Vagina (tissue), 2 donors: Measurements from ENCODE around the gene GAS7. TPM values are rescaled to one million over a fixed set of nuclear protein-coding genes. Genes with fewer than 3 reads are reported as not detected.

Source experiments
- DNase-seq, 2 donors: peaks; one replicate each; pipeline ENCODE4 v3.0.0-alpha.2; 2017; ENCODE audit errors: extremely low spot score in 2 of 2
- H3K27ac ChIP-seq: fragments of 200-600 bp; sonication (generic); one replicate; pipeline ENCODE4 v1.5.1; 2019
- H3K27me3 ChIP-seq: fragments of 200-600 bp; sonication (generic); one replicate; pipeline ENCODE4 v1.5.1; 2019
- H3K36me3 ChIP-seq, 2 donors: fragments of 200-600 bp; sonication (generic); one replicate each; pipeline ENCODE4 v1.5.1; 2017 to 2019
- H3K4me1 ChIP-seq: fragments of 200-600 bp; sonication (generic); one replicate; pipeline ENCODE4 v1.5.1; 2019
- H3K4me3 ChIP-seq, 2 donors: fragments of 200-600 bp; sonication (generic); 1 replicate in 1 of 2; 2 replicates in 1 of 2; pipeline ENCODE4 v1.5.1; 2016 to 2019
- H3K9me3 ChIP-seq: fragments of 200-600 bp; sonication (generic); one replicate; pipeline ENCODE4 v1.5.1; 2019
- CTCF ChIP-seq, 3 experiments: fragments of 450-650 bp in 2 of 3; fragments of 200-600 bp in 1 of 3; sonication (generic) in 1 of 3; IDR thresholded peaks; one replicate each; pipeline ENCODE4 v1.5.1; 2017 to 2019; ENCODE audit warnings: antibody characterized with exemption in 3 of 3, mild to moderate bottlenecking in 2 of 3, moderate library complexity in 2 of 3
- POLR2A ChIP-seq, 2 donors: fragments of 450-650 bp; IDR thresholded peaks; one replicate each; pipeline ENCODE4 v1.6.1; 2017; ENCODE audit warnings: antibody characterized with exemption in 2 of 2, mild to moderate bottlenecking in 2 of 2, moderate library complexity in 2 of 2
- POLR2AphosphoS5 ChIP-seq, 2 donors: sonication (generic); formaldehyde crosslinking; IDR thresholded peaks; one replicate each; pipeline ENCODE4 v1.9.0; 2017; ENCODE audit warnings: antibody characterized with exemption in 2 of 2, mild to moderate bottlenecking in 2 of 2, low read depth in 1 of 2; ENCODE audit not compliant: insufficient read depth in 1 of 2
- intact Hi-C: fragments of 100-400 bp; cut with DNase I; formaldehyde crosslinking; loops from one replicate; pipeline ENCODE4 v1.15.1; 2023
- total RNA-seq: library from RNA; depleted of rRNA; stranded (reverse); fragments of >200 nt; gene quantifications from one replicate; pipeline ENCODE4 v1.2.3, GENCODE V29; 2016

The GAS7 gene
- total RNA-seq, 1 donor from 2014 or later, result 47.1 TPM

- Histone ChIP-seq H3K36me3 (no peaks in the 10 kb centered on the region), H3K9me3 (peaks cover 3% of the 10 kb centered on the region), H3K27ac (no peak overlapping the region), H3K4me3 (no peak overlapping the region), H3K4me1 (no peaks in the 10 kb centered on the region), H3K27me3 (no peaks in the 10 kb centered on the region)
- DNase-seq, result no peak
- intact Hi-C loops, result no loop called here
- TF ChIP-seq CTCF (IDR thresholded peaks at IDR 0.05), result no peak
- no peak for TF ChIP-seq POLR2AphosphoS5 (IDR thresholded peaks at IDR 0.05; ENCODE audit: insufficient read depth in 1 of 2, low read depth in 1 of 2)
- TF ChIP-seq POLR2A (IDR thresholded peaks at IDR 0.05), result no peak
Measured at GRCh38 chr17:9883451-9883850, 315.0 kb downstream of the GAS7 start.

DNA sequence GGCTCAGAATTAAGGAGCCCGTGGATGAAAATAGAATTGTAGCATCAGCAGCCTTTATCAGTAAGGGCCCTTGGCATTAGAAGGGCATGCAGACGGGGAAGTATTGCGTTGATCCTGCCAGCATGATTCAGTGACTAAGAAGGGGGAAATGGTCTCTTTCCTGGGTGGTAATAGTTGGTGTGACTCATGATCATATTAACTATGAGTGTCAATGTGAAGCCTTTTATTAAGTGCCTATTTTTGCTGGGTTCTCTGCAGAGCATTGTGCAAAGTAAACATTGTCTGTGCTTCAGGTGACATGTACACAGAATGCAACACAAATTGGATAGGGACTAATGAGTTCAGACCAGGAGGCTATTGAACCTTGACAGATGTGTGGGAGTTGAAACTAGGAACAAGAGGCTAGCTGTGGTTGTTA lies 317.8 kb downstream of the GAS7 start:
- no peak overlapping the region for H3K27ac ChIP-seq
- intact Hi-C loops, result no loop called here

GRCh38 chr17:9878786-9879525 lies 319.4 kb downstream of the GAS7 start:
- no peak overlapping the region for H3K4me3 ChIP-seq
- H3K9me3 ChIP-seq, result peaks cover 3% of the 10 kb centered on the region
- H3K4me1 ChIP-seq, result peaks cover 5% of the 10 kb centered on the region
- no peak for TF ChIP-seq POLR2A (IDR thresholded peaks at IDR 0.05)
- TF ChIP-seq CTCF (IDR thresholded peaks at IDR 0.05), result no peak
- TF ChIP-seq POLR2AphosphoS5 (IDR thresholded peaks at IDR 0.05; ENCODE audit: insufficient read depth in 1 of 2, low read depth in 1 of 2), result no peak
- no peak overlapping the region for H3K27ac ChIP-seq
- no peaks in the 10 kb centered on the region for H3K27me3 ChIP-seq
- no peaks in the 10 kb centered on the region for H3K36me3 ChIP-seq
- no peak for DNase-seq
- intact Hi-C loops, result no loop called here

More for the DNA sequence above, 317.8 kb downstream of the GAS7 start:
- Histone ChIP-seq H3K4me3 (no peak overlapping the region), H3K27me3 (no peaks in the 10 kb centered on the region), H3K9me3 (peaks cover 3% of the 10 kb centered on the region), H3K36me3 (no peaks in the 10 kb centered on the region), H3K4me1 (no peaks in the 10 kb centered on the region)
- TF ChIP-seq CTCF (IDR thresholded peaks at IDR 0.05), result no peak
- TF ChIP-seq POLR2A (IDR thresholded peaks at IDR 0.05), result no peak
- no peak for TF ChIP-seq POLR2AphosphoS5 (IDR thresholded peaks at IDR 0.05; ENCODE audit: insufficient read depth in 1 of 2, low read depth in 1 of 2)
- DNase-seq, result no peak

DNA sequence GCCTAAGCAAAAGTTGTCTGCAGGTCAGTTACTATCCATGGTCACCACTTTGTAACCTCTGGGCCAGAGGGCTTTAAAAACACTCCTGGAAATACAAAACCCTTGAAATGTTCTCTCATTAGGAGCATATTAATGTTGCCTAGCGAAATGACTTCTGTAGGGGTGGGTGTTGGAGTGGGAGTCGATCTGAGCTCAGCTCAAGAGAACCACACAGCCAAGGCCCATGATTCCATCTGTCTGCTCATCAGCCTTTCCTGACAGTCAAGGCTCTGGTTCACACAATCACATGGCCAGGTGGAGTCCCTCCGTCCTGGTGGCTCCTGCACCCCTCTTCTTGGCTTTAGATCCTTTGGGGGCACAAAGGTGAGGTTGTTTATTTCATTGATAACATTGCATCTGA lies 320.1 kb downstream of the GAS7 start:
- H3K4me3 ChIP-seq, result no peak overlapping the region
- DNase-seq, result no peak
- H3K27ac ChIP-seq, result no peak overlapping the region
- peaks cover 5% of the 10 kb centered on the region for H3K4me1 ChIP-seq
- no peak for TF ChIP-seq POLR2AphosphoS5 (IDR thresholded peaks at IDR 0.05; ENCODE audit: insufficient read depth in 1 of 2, low read depth in 1 of 2)
- H3K27me3 ChIP-seq, result no peaks in the 10 kb centered on the region
- intact Hi-C loops, result no loop called here
- peaks cover 3% of the 10 kb centered on the region for H3K9me3 ChIP-seq
- H3K36me3 ChIP-seq, result no peaks in the 10 kb centered on the region

DNA sequence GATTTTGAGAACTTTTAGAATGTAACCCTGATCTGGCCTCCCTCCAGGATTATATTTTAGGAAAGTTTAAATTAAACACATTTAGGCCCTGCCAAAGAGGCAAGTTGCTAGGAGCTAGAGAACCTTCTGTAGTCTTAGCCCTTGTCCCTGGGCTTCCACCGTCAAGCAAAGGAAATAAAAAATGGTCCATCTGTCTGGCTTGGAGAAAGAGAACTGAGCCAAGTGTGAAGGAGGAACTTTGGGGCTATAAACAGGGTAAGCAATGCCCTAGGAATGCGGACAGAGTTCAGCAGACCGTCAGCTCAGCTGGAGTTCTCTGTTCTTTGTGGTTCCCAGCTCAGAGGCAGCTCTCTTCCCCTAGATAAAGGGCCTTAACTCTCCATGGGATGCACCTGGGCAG lies 323.0 kb downstream of the GAS7 start:
- no peaks in the 10 kb centered on the region for H3K9me3 ChIP-seq
- H3K27ac ChIP-seq, result peak overlapping the region; percentile 31
- H3K27me3 ChIP-seq, result no peaks in the 10 kb centered on the region
- H3K36me3 ChIP-seq, result no peaks in the 10 kb centered on the region
- peaks cover 5% of the 10 kb centered on the region for H3K4me1 ChIP-seq
- DNase-seq, result no peak
- no peak for TF ChIP-seq CTCF (IDR thresholded peaks at IDR 0.05)
- TF ChIP-seq POLR2A (IDR thresholded peaks at IDR 0.05), result no peak
- TF ChIP-seq POLR2AphosphoS5 (IDR thresholded peaks at IDR 0.05; ENCODE audit: insufficient read depth in 1 of 2, low read depth in 1 of 2), result peak in 1 of 2 donors; percentile 25
- H3K4me3 ChIP-seq, result no peak overlapping the region
- intact Hi-C loops, result no loop called here
